WI38 (cell line): ENCODE data around the gene PI3.
A peak's percentile ranks its signal among the peaks of the same experiment; 100 is the strongest.
"Not testable (repeated sequence)": the region's sequence is repeated elsewhere in the genome, so short reads cannot be mapped to it uniquely, and the experiment has no call there.

Source experiments
- H3K4me3 ChIP-seq: 2 replicates; pipeline ENCODE4 v1.5.1; 2011; ENCODE audit warnings: low read depth, mild to moderate bottlenecking, control low read depth, low read length
- CTCF ChIP-seq: IDR thresholded peaks from 2 replicates; pipeline ENCODE4 v1.5.1; 2012; ENCODE audit warnings: low read depth, mild to moderate bottlenecking, control low read depth, low read length

Gene PI3

GRCh38 chr20:45174434-45175364 lies at the start of gene PI3:
PI3 (plus strand) TSS chr20:45174902; CDS start chr20:45174923, 21 bp downstream.
- no peak for TF ChIP-seq CTCF
- no peak within 1 kb of the TSS for H3K4me3 ChIP-seq

- no peak for TF ChIP-seq CTCF
- H3K4me3 ChIP-seq, result no peak overlapping the region
These were observed 46.6 kb upstream of the PI3 start for GRCh38 chr20:45128099-45128498.

GRCh38 chr20:45136911-45137310 lies 37.8 kb upstream of the PI3 start:
- TF ChIP-seq CTCF, result no peak
- no peak overlapping the region for H3K4me3 ChIP-seq

GRCh38 chr20:45138561-45139300 lies 36.0 kb upstream of the PI3 start:
- TF ChIP-seq CTCF, result peak; percentile 70
- no peak overlapping the region for H3K4me3 ChIP-seq

- H3K4me3 ChIP-seq, result not testable (repeated sequence)
These were observed 34.8 kb upstream of the PI3 start for GRCh38 chr20:45139733-45140375.

- TF ChIP-seq CTCF, result no peak
- H3K4me3 ChIP-seq, result no peak overlapping the region
These were observed 33.9 kb upstream of the PI3 start for GRCh38 chr20:45140836-45141235.

GRCh38 chr20:45149062-45149461 lies 25.6 kb upstream of the PI3 start:
- H3K4me3 ChIP-seq, result no peak overlapping the region
- TF ChIP-seq CTCF, result no peak
